Natural killer cell (primary cell): ENCODE measurements around the gene TPM3. TPM values are rescaled to one million over a fixed set of nuclear protein-coding genes. Genes with fewer than 3 reads are reported as not detected.
A peak's percentile ranks its signal among the peaks of the same experiment; 100 is the strongest.
"Not testable (repeated sequence)": the region's sequence is repeated elsewhere in the genome, so short reads cannot be mapped to it uniquely, and the experiment has no call there.

Source experiments
- ATAC-seq, 3 donors: fragments of 150-1000 bp in 2 of 3; fragments of 200-7000 bp in 1 of 3; cut with Tn5 transposase; 1 replicate in 1 of 3; 2 replicates in 2 of 3; pipeline ENCODE4 v1.10.0; 2021; ENCODE audit warnings: mild to moderate bottlenecking in 2 of 3, moderate library complexity in 2 of 3
- DNase-seq, 2 donors: peaks; one replicate each; pipeline versions ENCODE4 v3.0.0 to v3.0.0-alpha.2; 2013 to 2021; ENCODE audit warnings: mixed read lengths in 1 of 2
- H3K27ac ChIP-seq: one replicate; pipeline ENCODE4 v1.5.1; 2013; ENCODE audit warnings: mild to moderate bottlenecking, low read length
- H3K27me3 ChIP-seq: one replicate; pipeline ENCODE4 v1.6.1; 2013; ENCODE audit warnings: low read length; ENCODE audit not compliant: control insufficient read depth, insufficient read depth
- H3K36me3 ChIP-seq: one replicate; pipeline ENCODE4 v1.6.1; 2013; ENCODE audit warnings: low read length; ENCODE audit not compliant: control insufficient read depth, insufficient read depth
- H3K4me1 ChIP-seq: one replicate; pipeline ENCODE4 v1.6.1; 2013; ENCODE audit warnings: low read length; ENCODE audit not compliant: control insufficient read depth, insufficient read depth
- H3K4me3 ChIP-seq: one replicate; pipeline ENCODE4 v1.5.1; 2013; ENCODE audit warnings: low read length
- H3K9me3 ChIP-seq: one replicate; pipeline ENCODE4 v1.6.1; 2013; ENCODE audit warnings: low read length; ENCODE audit not compliant: control insufficient read depth, insufficient read depth
- H3K27ac Mint-ChIP-seq, 2 donors: one replicate each; pipeline ENCODE4 v1.8.0; 2022; ENCODE audit warnings: mild to moderate bottlenecking in 2 of 2, mixed read lengths in 2 of 2, moderate library complexity in 1 of 2
- H3K27me3 Mint-ChIP-seq, 2 donors: one replicate each; pipeline ENCODE4 v1.8.0; 2022; ENCODE audit warnings: low read depth in 2 of 2, mixed read lengths in 2 of 2
- H3K36me3 Mint-ChIP-seq: one replicate; pipeline ENCODE4 v1.8.0; 2022; ENCODE audit warnings: mixed read lengths
- H3K4me1 Mint-ChIP-seq, 2 donors: one replicate each; pipeline ENCODE4 v1.8.0; 2022; ENCODE audit warnings: mixed read lengths in 2 of 2
- H3K4me3 Mint-ChIP-seq: one replicate; pipeline ENCODE4 v1.8.0; 2022; ENCODE audit warnings: mild to moderate bottlenecking, moderate library complexity, mixed read lengths
- H3K9me3 Mint-ChIP-seq, 2 donors: one replicate each; pipeline ENCODE4 v1.8.0; 2022; ENCODE audit warnings: mixed read lengths in 2 of 2
- CTCF ChIP-seq: fragments of 200-600 bp; IDR thresholded peaks from one replicate; pipeline ENCODE4 v1.8.0; 2022; ENCODE audit warnings: antibody characterized with exemption
- WGBS: methylation state at CpG from one replicate; pipeline ENCODE4 v1.1.7; 2013; ENCODE audit warnings: missing lambda C conversion rate; ENCODE audit not compliant: insufficient coverage; 5-methylcytosine and 5-hydroxymethylcytosine counted together
- intact Hi-C: fragments of 100-400 bp; cut with micrococcal nuclease; formaldehyde crosslinking; loops from one replicate; pipeline ENCODE4 v1.14.2; 2022
- total RNA-seq, 4 donors: library from RNA; stranded (reverse); fragments of 120-200 nt in 1 of 4; gene quantifications; one replicate each; pipeline versions ENCODE4 v1.2.3 to v1.2.4, GENCODE V29; 2013 to 2022

TPM3 gene
- total RNA-seq, 3 donors from 2014 or later (not counting 1 experiment from before 2014, with no cell fraction given), result 516 to 622 (median 551) TPM

- ATAC-seq (no peak), DNase-seq (no peak)
- Mint-ChIP-seq H3K4me1 (peaks cover 0 to 6% of the 10 kb centered on the region in 2 donors), H3K27ac (no peak overlapping the region), H3K4me3 (no peak overlapping the region), H3K27me3 (no peaks in the 10 kb centered on the region), H3K9me3 (no peaks in the 10 kb centered on the region), H3K36me3 (peaks cover 7% of the 10 kb centered on the region)
- no peaks in the 10 kb centered on the region for H3K9me3 ChIP-seq
- no peaks in the 10 kb centered on the region for H3K27me3 ChIP-seq
- peaks cover 62% of the 10 kb centered on the region for H3K36me3 ChIP-seq
- no peaks in the 10 kb centered on the region for H3K4me1 ChIP-seq
- no peak overlapping the region for H3K27ac ChIP-seq
- intact Hi-C loops, result no loop called here
- WGBS, result 94% methylated on average over 3 of the region's 5 CpGs
- no peak overlapping the region for H3K4me3 ChIP-seq
- no peak for TF ChIP-seq CTCF
Observed at GRCh38 chr1:154208677-154209388, 16.9 kb upstream of the TPM3 start.

DNA sequence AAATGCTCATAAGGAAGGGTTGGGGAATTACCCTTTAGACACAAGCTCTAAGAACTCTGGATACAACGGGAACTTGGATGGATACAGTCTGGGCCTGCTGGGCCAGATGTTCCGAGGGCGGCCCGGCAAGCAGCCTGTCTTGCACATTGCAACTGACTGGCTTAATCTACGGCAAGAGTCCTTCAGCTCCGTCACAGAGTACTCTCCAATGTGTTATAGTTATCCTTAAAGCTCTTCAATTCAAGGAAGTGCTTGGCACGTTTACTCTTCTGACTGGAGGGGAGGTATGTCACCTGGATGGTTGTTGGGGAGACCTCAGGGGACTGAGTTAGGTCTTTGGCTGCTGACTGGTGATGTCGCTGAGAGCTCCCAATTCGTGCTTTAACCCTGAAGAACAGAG lies 15.4 kb upstream of the TPM3 start:
- DNase-seq (no peak), ATAC-seq (no peak)
- Mint-ChIP-seq H3K27me3 (no peaks in the 10 kb centered on the region), H3K4me3 (no peak overlapping the region), H3K4me1 (peaks cover 0 to 6% of the 10 kb centered on the region in 2 donors), H3K27ac (no peak overlapping the region), H3K36me3 (peaks cover 5% of the 10 kb centered on the region), H3K9me3 (no peaks in the 10 kb centered on the region)
- H3K4me3 ChIP-seq, result no peak overlapping the region
- H3K4me1 ChIP-seq, result no peaks in the 10 kb centered on the region
- H3K9me3 ChIP-seq, result no peaks in the 10 kb centered on the region
- H3K27ac ChIP-seq, result no peak overlapping the region
- H3K36me3 ChIP-seq, result peaks cover 47% of the 10 kb centered on the region
- 96% methylated on average over 9 of the region's 9 CpGs for WGBS
- H3K27me3 ChIP-seq, result no peaks in the 10 kb centered on the region
- intact Hi-C loops, result no loop called here
- TF ChIP-seq CTCF, result no peak

DNA sequence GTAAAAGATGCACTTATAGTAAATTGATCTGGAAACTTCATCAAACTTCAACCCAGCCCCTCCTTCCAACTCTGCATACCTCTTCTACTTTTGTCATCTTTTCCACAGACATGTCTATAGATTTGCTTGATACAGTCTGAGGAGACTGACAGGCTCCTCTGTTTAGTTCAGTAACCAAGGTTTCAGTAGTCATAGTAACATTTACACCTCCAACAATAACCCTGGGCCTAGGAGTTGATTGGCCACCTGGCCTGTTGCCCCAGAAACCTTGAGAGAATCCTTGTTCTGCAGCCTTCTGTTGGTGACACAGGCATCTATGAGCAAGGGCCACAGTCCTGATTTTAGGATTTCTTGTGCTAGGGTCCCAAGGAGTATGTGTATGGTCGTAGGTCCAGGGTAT lies 14.3 kb upstream of the TPM3 start, which contains the start of gene CFAP141:
CFAP141 (minus strand) TSS at position 138 of the 400 bp plus-strand sequence; CDS start at position 112, 26 bp downstream.
- TF ChIP-seq CTCF, result no peak
- H3K27ac Mint-ChIP-seq, result peak within 1 kb of the TSS; percentile 45 to 74
- intact Hi-C loops, result no loop called here
- DNase-seq (peak in 1 of 2 donors; percentile 38), ATAC-seq (peak in 2 of 3 donors; percentile 40 to 60)
- H3K36me3 ChIP-seq, result peaks cover 39% of the 10 kb centered on the region
- no peaks in the 10 kb centered on the region for H3K36me3 Mint-ChIP-seq
- no peaks in the 10 kb centered on the region for H3K9me3 Mint-ChIP-seq
- peaks cover 0 to 6% of the 10 kb centered on the region in 2 donors for H3K4me1 Mint-ChIP-seq
- no peak within 1 kb of the TSS for H3K27ac ChIP-seq
- H3K27me3 ChIP-seq, result no peaks in the 10 kb centered on the region
- H3K9me3 ChIP-seq, result no peaks in the 10 kb centered on the region
- H3K27me3 Mint-ChIP-seq, result no peaks in the 10 kb centered on the region
- no peak within 1 kb of the TSS for H3K4me3 ChIP-seq
- no peak within 1 kb of the TSS for H3K4me3 Mint-ChIP-seq
- 100% methylated on average over 1 of the region's 1 CpG for WGBS
- no peaks in the 10 kb centered on the region for H3K4me1 ChIP-seq

GRCh38 chr1:154205778-154206177 lies 13.9 kb upstream of the TPM3 start:
- H3K4me3 ChIP-seq, H3K9me3 Mint-ChIP-seq, H3K4me1 ChIP-seq, ATAC-seq, H3K4me1 Mint-ChIP-seq, H3K36me3 Mint-ChIP-seq, intact Hi-C loops, H3K27ac ChIP-seq, H3K9me3 ChIP-seq, H3K27me3 ChIP-seq, H3K4me3 Mint-ChIP-seq, H3K27me3 Mint-ChIP-seq, DNase-seq: not testable (repeated sequence)
- 93% methylated on average over 11 of the region's 11 CpGs for WGBS
- peaks cover 35% of the 10 kb centered on the region for H3K36me3 ChIP-seq
- H3K27ac Mint-ChIP-seq, result peak overlapping the region; percentile 45 to 74
